HPDE6-E6E7 (cell line): ENCODE measurements around the gene IRAK3.
"Not testable (repeated sequence)": the region's sequence is repeated elsewhere in the genome, so short reads cannot be mapped to it uniquely, and the experiment has no call there.

Experiments used
- DNase-seq: peaks from one replicate; pipeline ENCODE4 v3.0.0; 2011; ENCODE audit warnings: missing footprints; ENCODE audit errors: extremely low spot score

IRAK3 gene

GRCh38 chr12:66210840-66211239 lies 21.8 kb downstream of the IRAK3 start:
- DNase-seq: no peak

GRCh38 chr12:66211573-66211972 lies 22.6 kb downstream of the IRAK3 start:
- DNase-seq: not testable (repeated sequence)

GRCh38 chr12:66213011-66213410 lies 24.0 kb downstream of the IRAK3 start:
- DNase-seq: not testable (repeated sequence)

- no peak for DNase-seq
These were observed 28.4 kb downstream of the IRAK3 start for GRCh38 chr12:66217342-66217917.

- no peak for DNase-seq
These were observed 39.4 kb downstream of the IRAK3 start for GRCh38 chr12:66228462-66228861.

GRCh38 chr12:66232263-66232662 lies 43.2 kb downstream of the IRAK3 start:
- DNase-seq: no peak

- not testable (repeated sequence) for DNase-seq
These were observed 45.2 kb downstream of the IRAK3 start for GRCh38 chr12:66234037-66234693.

- peak; percentile 4 for DNase-seq
These were observed 46.0 kb downstream of the IRAK3 start for GRCh38 chr12:66234773-66235625.

GRCh38 chr12:66235626-66236281 lies 46.7 kb downstream of the IRAK3 start:
- peak; percentile 31 for DNase-seq

- not testable (repeated sequence) for DNase-seq
These were observed 47.3 kb downstream of the IRAK3 start for GRCh38 chr12:66236282-66236675.

GRCh38 chr12:66236969-66237368 lies 48.0 kb downstream of the IRAK3 start:
- no peak for DNase-seq

- no peak for DNase-seq
These were observed 48.6 kb downstream of the IRAK3 start for GRCh38 chr12:66237505-66238175.

GRCh38 chr12:66239295-66239694 lies 50.3 kb downstream of the IRAK3 start:
- no peak for DNase-seq

GRCh38 chr12:66240096-66240820 lies 51.2 kb downstream of the IRAK3 start:
- no peak for DNase-seq

- peak; percentile 7 for DNase-seq
These were observed 52.3 kb downstream of the IRAK3 start for GRCh38 chr12:66241061-66242043.

GRCh38 chr12:66242311-66242710 lies 53.3 kb downstream of the IRAK3 start:
- no peak for DNase-seq

GRCh38 chr12:66243911-66244310 lies 54.9 kb downstream of the IRAK3 start:
- DNase-seq: no peak

- no peak for DNase-seq
These were observed 55.4 kb downstream of the IRAK3 start for GRCh38 chr12:66244446-66244845.

- no peak for DNase-seq
These were observed 58.7 kb downstream of the IRAK3 start for GRCh38 chr12:66247741-66248140.

GRCh38 chr12:66251049-66251448 lies 62.0 kb downstream of the IRAK3 start:
- DNase-seq: no peak
